A673 (cell line): ENCODE measurements around the gene PHACTR3.

Experiments used
- EZH2 ChIP-seq: fragments of 200-600 bp; sonication (generic); IDR thresholded peaks from 2 replicates; pipeline ENCODE4 v1.6.1; 2017; ENCODE audit warnings: borderline replicate concordance, low read depth, mild to moderate bottlenecking, mixed read lengths, antibody characterized with exemption, low read length; ENCODE audit not compliant: poor library complexity, severe bottlenecking
- TF ChIP-seq, protein P1 (sequence below): fragments of 300-800, 200-600 bp; sonication (generic); conservative IDR thresholded peaks from 2 replicates; pipeline ENCODE4 v1.5.1; 2017; ENCODE audit warnings: low read depth, mild to moderate bottlenecking, antibody characterized with exemption, low read length, moderate library complexity, mixed read lengths

DNA sequence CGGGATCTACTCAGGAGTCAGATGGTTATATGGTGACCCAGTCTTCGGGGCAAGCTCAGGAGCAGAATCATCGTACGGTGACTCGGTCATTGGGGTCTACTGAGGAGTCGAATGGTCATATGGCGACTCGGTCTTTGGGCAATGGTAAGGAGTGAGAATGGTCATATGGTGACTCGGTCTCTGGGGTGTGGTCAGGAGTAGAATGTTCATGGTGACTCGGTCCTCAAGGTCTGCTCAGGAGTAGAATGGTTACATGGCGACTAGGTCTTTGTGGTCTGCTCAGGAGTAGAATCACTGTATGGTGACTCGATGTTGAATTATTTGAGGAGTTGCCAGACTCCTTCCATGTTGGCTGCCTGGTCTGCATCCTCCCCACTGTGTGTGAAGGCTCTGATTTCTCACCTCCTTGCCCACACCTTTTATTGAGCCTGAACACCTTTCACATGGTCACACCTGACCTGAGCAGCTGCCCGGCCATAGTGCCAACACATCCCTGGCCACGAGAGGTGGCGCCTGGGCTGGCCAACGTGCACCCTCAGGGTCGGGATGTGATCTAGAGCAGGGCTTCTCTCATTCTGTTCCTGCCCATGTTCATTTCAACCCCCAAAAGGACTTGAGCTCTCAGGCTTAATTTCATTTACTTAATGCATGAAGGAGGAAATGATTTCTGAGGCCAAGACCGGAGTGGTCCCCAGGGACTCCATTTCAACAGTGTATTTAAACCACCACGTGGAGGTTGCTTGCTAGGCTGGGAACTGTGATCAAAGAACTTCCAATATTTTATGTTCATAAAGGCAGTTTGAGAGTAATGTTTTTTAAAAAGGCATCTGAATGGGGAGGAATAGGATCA, 119.5 kb downstream of the PHACTR3 start:
- TF ChIP-seq, protein P1, sequence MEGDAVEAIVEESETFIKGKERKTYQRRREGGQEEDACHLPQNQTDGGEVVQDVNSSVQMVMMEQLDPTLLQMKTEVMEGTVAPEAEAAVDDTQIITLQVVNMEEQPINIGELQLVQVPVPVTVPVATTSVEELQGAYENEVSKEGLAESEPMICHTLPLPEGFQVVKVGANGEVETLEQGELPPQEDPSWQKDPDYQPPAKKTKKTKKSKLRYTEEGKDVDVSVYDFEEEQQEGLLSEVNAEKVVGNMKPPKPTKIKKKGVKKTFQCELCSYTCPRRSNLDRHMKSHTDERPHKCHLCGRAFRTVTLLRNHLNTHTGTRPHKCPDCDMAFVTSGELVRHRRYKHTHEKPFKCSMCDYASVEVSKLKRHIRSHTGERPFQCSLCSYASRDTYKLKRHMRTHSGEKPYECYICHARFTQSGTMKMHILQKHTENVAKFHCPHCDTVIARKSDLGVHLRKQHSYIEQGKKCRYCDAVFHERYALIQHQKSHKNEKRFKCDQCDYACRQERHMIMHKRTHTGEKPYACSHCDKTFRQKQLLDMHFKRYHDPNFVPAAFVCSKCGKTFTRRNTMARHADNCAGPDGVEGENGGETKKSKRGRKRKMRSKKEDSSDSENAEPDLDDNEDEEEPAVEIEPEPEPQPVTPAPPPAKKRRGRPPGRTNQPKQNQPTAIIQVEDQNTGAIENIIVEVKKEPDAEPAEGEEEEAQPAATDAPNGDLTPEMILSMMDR = no peak
- no peak for TF ChIP-seq EZH2
